Measurements from ENCODE around the gene RFNG.

RFNG gene

GRCh38 chr17:82098169-82098938 lies 46.7 kb upstream of the RFNG start, which contains the start of gene FASN:
FASN (minus strand) TSS chr17:82098236; CDS start chr17:82096445, 1,791 bp downstream.
- no peaks in the 10 kb centered on the region for H3K9me3 Mint-ChIP-seq
- no peaks in the 10 kb centered on the region for H3K27me3 Mint-ChIP-seq (ENCODE audit: low read depth, poor library complexity)
- no peaks in the 10 kb centered on the region for H3K36me3 Mint-ChIP-seq (ENCODE audit: low read depth)
- peaks cover 46% of the 10 kb centered on the region for H3K4me1 Mint-ChIP-seq
- peak; percentile 96 for DNase-seq
- H3K4me3 Mint-ChIP-seq = peak within 1 kb of the TSS; percentile 77
- H3K27ac Mint-ChIP-seq = no peak within 1 kb of the TSS
- TF ChIP-seq, protein P1, sequence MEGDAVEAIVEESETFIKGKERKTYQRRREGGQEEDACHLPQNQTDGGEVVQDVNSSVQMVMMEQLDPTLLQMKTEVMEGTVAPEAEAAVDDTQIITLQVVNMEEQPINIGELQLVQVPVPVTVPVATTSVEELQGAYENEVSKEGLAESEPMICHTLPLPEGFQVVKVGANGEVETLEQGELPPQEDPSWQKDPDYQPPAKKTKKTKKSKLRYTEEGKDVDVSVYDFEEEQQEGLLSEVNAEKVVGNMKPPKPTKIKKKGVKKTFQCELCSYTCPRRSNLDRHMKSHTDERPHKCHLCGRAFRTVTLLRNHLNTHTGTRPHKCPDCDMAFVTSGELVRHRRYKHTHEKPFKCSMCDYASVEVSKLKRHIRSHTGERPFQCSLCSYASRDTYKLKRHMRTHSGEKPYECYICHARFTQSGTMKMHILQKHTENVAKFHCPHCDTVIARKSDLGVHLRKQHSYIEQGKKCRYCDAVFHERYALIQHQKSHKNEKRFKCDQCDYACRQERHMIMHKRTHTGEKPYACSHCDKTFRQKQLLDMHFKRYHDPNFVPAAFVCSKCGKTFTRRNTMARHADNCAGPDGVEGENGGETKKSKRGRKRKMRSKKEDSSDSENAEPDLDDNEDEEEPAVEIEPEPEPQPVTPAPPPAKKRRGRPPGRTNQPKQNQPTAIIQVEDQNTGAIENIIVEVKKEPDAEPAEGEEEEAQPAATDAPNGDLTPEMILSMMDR (IDR thresholded peaks at IDR 0.05) = peak; percentile 27

GRCh38 chr17:82097919-82098168 lies 46.2 kb upstream of the RFNG start:
- H3K36me3 Mint-ChIP-seq (ENCODE audit: low read depth) = no peaks in the 10 kb centered on the region
- H3K27ac Mint-ChIP-seq = no peak overlapping the region
- no peaks in the 10 kb centered on the region for H3K9me3 Mint-ChIP-seq
- H3K4me1 Mint-ChIP-seq = peaks cover 41% of the 10 kb centered on the region
- TF ChIP-seq, protein P1 (IDR thresholded peaks at IDR 0.05) = no peak
- DNase-seq = no peak
- peak overlapping the region; percentile 49 for H3K4me3 Mint-ChIP-seq
- H3K27me3 Mint-ChIP-seq (ENCODE audit: low read depth, poor library complexity) = no peaks in the 10 kb centered on the region

DNA sequence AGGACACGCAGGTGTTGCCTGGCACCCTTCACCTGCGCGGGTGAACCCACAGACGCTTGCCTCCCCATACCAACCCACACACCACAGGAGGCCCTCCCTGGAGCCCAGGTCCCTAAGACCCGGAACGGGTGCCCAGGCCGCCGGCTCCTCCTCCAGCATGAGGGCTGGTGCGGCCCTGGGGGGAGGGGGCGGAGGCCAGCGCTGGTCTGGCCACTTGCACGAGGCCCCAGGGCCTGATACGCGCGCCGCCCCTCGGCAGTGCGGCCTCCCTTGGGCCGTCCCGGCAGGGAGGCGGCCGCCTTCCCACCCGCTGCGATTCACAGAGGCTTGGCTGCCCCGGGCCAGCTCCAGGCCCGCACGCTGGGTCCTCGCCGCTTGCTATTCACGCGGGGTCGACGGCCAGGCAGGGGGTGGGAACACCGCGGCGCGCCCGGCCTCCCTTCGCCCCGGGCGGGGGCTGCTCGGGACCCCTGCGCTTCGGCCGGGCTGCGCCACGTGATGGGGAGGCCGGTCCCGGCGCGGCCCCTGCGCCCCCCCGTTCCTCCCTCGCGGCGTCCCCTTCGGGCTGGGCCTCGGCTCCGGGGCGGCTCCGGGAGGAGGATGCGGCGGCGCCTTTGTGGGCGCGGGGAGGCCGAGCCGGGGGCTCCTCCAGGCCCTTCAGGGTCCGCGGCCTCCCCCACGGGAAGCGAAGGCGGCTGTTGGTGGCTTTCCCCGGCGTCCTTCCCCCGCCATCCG lies 45.7 kb upstream of the RFNG start:
- DNase-seq = peak; percentile 69
- Mint-ChIP-seq H3K36me3 (ENCODE audit: low read depth) (no peaks in the 10 kb centered on the region), H3K9me3 (no peaks in the 10 kb centered on the region), H3K27ac (no peak overlapping the region), H3K4me1 (peaks cover 39% of the 10 kb centered on the region), H3K4me3 (peak overlapping the region; percentile 77), H3K27me3 (ENCODE audit: low read depth, poor library complexity) (no peaks in the 10 kb centered on the region)
- TF ChIP-seq, protein P1 (IDR thresholded peaks at IDR 0.05) = no peak

DNA sequence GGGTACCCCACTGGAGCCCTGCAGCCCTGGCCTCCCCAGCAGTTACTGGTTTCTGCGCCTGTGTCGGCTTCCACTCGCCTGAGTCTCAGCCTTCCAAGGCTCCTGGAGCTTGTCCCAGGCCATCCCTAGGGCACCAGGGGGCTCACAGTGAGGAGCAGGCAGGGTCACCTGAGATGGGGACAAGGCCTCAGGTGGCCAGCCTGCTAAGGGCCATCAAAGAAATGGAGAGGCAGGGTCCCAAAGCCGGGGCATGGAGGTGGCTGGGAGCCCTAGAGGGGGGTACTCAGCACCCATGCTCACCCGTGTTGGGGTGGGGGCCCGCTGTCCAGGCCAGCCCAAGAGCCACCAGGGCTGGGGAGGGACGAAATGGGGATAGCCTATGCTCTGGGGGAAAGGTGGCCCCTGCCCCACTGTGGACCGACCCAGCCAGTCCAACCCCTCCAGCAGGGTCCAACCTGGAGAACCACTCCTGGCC lies 45.1 kb upstream of the RFNG start:
- H3K9me3 Mint-ChIP-seq = no peaks in the 10 kb centered on the region
- TF ChIP-seq, protein P1 (IDR thresholded peaks at IDR 0.05) = no peak
- peaks cover 35% of the 10 kb centered on the region for H3K4me1 Mint-ChIP-seq
- no peak for DNase-seq
- peak overlapping the region; percentile 77 for H3K4me3 Mint-ChIP-seq
- no peaks in the 10 kb centered on the region for H3K27me3 Mint-ChIP-seq (ENCODE audit: low read depth, poor library complexity)
- no peak overlapping the region for H3K27ac Mint-ChIP-seq
- H3K36me3 Mint-ChIP-seq (ENCODE audit: low read depth) = no peaks in the 10 kb centered on the region

DNA sequence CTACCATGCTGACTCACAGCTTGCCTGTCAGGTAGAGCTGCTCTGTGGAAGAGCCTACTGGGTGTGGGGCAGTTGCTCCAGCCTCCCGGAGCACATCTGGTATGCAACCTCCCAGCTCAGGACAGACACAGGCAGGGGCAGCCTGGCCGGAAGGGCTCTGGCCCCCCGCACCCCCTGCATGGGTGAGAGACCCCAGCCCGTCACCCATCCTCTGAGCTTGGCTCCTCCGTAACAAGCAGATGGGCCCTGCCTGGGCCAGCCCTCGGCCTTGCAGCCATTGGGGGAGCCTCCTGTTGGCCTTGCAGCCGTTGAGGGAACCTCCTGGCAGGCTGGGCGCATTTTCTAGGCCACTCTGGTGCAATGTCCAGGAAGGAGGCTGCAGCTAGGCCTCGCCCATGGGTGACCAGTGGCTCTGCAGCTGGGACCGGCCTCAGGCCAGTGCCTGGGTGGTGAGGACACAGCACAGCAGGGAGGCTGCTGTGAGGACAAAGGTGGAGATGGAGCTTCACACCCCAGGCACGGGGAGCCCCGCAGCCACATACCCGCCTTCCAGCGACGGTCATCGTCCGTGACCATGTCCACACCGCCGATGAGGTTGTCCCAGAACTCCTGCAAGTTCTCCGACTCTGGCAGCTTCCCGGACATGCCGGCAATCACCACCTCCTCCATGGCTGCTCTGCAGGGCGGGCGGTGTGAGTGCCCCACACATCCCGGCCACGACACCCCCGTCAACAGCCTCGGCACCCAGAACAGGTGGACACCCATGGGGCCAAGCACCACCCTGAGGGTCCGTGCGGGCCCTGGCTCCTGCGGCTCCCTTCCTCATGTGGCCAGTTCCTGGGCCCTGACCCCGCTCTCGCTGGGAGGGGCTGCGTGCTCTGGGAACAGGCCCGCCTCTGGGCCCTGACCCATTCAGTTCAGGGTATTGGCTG lies 44.4 kb upstream of the RFNG start:
- H3K4me1 Mint-ChIP-seq = peaks cover 28% of the 10 kb centered on the region

More for the DNA sequence above, 44.4 kb upstream of the RFNG start:
- H3K27ac Mint-ChIP-seq = no peak overlapping the region
- TF ChIP-seq, protein P1 (IDR thresholded peaks at IDR 0.05) = no peak
- H3K9me3 Mint-ChIP-seq = no peaks in the 10 kb centered on the region
- DNase-seq = no peak
- H3K36me3 Mint-ChIP-seq (ENCODE audit: low read depth) = no peaks in the 10 kb centered on the region
- no peaks in the 10 kb centered on the region for H3K27me3 Mint-ChIP-seq (ENCODE audit: low read depth, poor library complexity)
- H3K4me3 Mint-ChIP-seq = peak overlapping the region; percentile 77

All from nephron progenitor cell (in vitro differentiated cells).